PC-3 (cell line): ENCODE measurements around the gene TSPAN32. TPM values are rescaled to one million over a fixed set of nuclear protein-coding genes. Genes with fewer than 3 reads are reported as not detected.

Source experiments
- ATAC-seq: fragments of 200-7000 bp; cut with Tn5 transposase; 2 replicates; pipeline ENCODE4 v1.9.1; 2020; ENCODE audit warnings: mild to moderate bottlenecking, moderate library complexity
- BruUV-seq: library from RNA; stranded (reverse); fragments of 400-500 nt; replicated peaks from 2 replicates; lab custom pipeline; 2021; lab: Mats Ljungman, UMichigan
- CTCF ChIA-PET: fragments of 300-600 bp; sonication (Branson Sonifier 250); formaldehyde crosslinking; loops from one replicate; lab custom pipeline; 2022; ENCODE audit warnings: antibody characterized with exemption; lab: Charles Lee
- POLR2A ChIA-PET: fragments of 300-600 bp; sonication (Branson Sonifier 250); formaldehyde crosslinking; loops from one replicate; lab custom pipeline; 2022; ENCODE audit warnings: antibody characterized with exemption; ENCODE audit not compliant: unreplicated experiment; lab: Charles Lee
- DNase-seq: peaks from one replicate; pipeline ENCODE4 v3.0.0-alpha.2; 2015
- H2AFZ ChIP-seq: fragments of 300-600 bp; sonication (generic); 2 replicates; pipeline ENCODE4 v1.6.0; 2016; ENCODE audit warnings: antibody characterized with exemption, low read length
- H3F3A ChIP-seq: fragments of 300-600 bp; sonication (generic); one replicate; pipeline ENCODE4 v1.6.0; 2017; ENCODE audit warnings: antibody characterized with exemption, low read length, control low read depth, mild to moderate bottlenecking; ENCODE audit not compliant: unreplicated experiment
- H3K27ac ChIP-seq: fragments of 300-600 bp; sonication (generic); 2 replicates; pipeline ENCODE4 v1.5.1; 2016; ENCODE audit warnings: mild to moderate bottlenecking, low read length
- H3K27me3 ChIP-seq: fragments of 300-600 bp; sonication (generic); 2 replicates; pipeline ENCODE4 v1.6.1; 2016; ENCODE audit warnings: low read length, mixed read lengths
- H3K36me3 ChIP-seq: fragments of 300-600 bp; sonication (generic); 2 replicates; pipeline ENCODE4 v1.6.1; 2016; ENCODE audit warnings: low read depth, mixed run types, low read length, mixed read lengths
- H3K4me1 ChIP-seq: fragments of 300-600 bp; sonication (generic); 2 replicates; pipeline ENCODE4 v1.5.1; 2016; ENCODE audit warnings: low read length; ENCODE audit not compliant: insufficient read depth
- H3K4me2 ChIP-seq: fragments of 300-600 bp; sonication (generic); 2 replicates; pipeline ENCODE4 v1.6.0; 2016; ENCODE audit warnings: low read length
- H3K4me3 ChIP-seq: fragments of 300-600 bp; sonication (generic); 2 replicates; pipeline ENCODE4 v1.5.1; 2016; ENCODE audit warnings: mild to moderate bottlenecking, low read length, mixed read lengths
- H3K79me2 ChIP-seq: fragments of 300-600 bp; sonication (generic); 2 replicates; pipeline ENCODE4 v1.6.1; 2017; ENCODE audit warnings: low read length, mixed read lengths
- H3K9ac ChIP-seq: fragments of 300-600 bp; sonication (generic); 2 replicates; pipeline ENCODE4 v1.6.0; 2016; ENCODE audit warnings: mild to moderate bottlenecking, low read length
- H3K9me2 ChIP-seq: fragments of 300-600 bp; sonication (generic); replicated peaks from 2 replicates; pipeline ENCODE4 v1.6.1; 2016; ENCODE audit warnings: mixed run types, low read length, mixed read lengths
- H3K9me3 ChIP-seq: fragments of 300-600 bp; sonication (generic); 2 replicates; pipeline ENCODE4 v1.6.1; 2016; ENCODE audit warnings: low read length, mixed read lengths
- H4K20me1 ChIP-seq: fragments of 300-600 bp; sonication (generic); 2 replicates; pipeline ENCODE4 v1.6.1; 2016; ENCODE audit warnings: low read length, mixed read lengths
- CTCF ChIP-seq: fragments of 300-600 bp; sonication (generic); conservative IDR thresholded peaks from 2 replicates; pipeline ENCODE4 v1.5.1; 2017; ENCODE audit warnings: antibody characterized with exemption, low read depth, mild to moderate bottlenecking, low read length
- EZH2 ChIP-seq: fragments of 300-600 bp; sonication (generic); IDR thresholded peaks from one replicate; pipeline ENCODE4 v1.6.1; 2017; ENCODE audit warnings: antibody characterized with exemption, mild to moderate bottlenecking, low read length; ENCODE audit not compliant: unreplicated experiment
- EZH2phosphoT487 ChIP-seq: fragments of 300-600 bp; sonication (generic); IDR thresholded peaks from 2 replicates; pipeline ENCODE4 v1.6.1; 2018; ENCODE audit warnings: mild to moderate bottlenecking, antibody characterized with exemption, low read length, borderline replicate concordance
- intact Hi-C: fragments of 100-400 bp; cut with micrococcal nuclease; formaldehyde crosslinking; loops from 2 replicates; pipeline ENCODE4 v1.9.0; 2023
- total RNA-seq: library from RNA; depleted of rRNA; stranded (reverse); fragments of >200 nt; gene quantifications from 2 replicates; pipeline ENCODE4 v1.2.3, GENCODE V29; 2014

Gene TSPAN32
- total RNA-seq, 1 experiment from 2014 or later: not detected

- no peaks in the 10 kb centered on the region for H3K79me2 ChIP-seq
- no peak overlapping the region for H3K4me2 ChIP-seq
- no peaks in the 10 kb centered on the region for H4K20me1 ChIP-seq
- DNase-seq (no peak), ATAC-seq (no peak)
- no peaks in the 10 kb centered on the region for H3K27me3 ChIP-seq
- no peak overlapping the region for H3K4me3 ChIP-seq
- intact Hi-C loops: no loop called here
- no peaks in the 10 kb centered on the region for H3K36me3 ChIP-seq
- no peak for TF ChIP-seq CTCF
- TF ChIP-seq EZH2phosphoT487: no peak
- no peak for TF ChIP-seq EZH2
- no peak overlapping the region for H2AFZ ChIP-seq
- CTCF ChIA-PET: interaction anchor here (0.6 to 0.8 kb wide), 2 partner anchors 114 to 153 kb away, joined by 3 read pairs; no protein-coding TSS in a partner anchor
- H3K9ac ChIP-seq: no peak overlapping the region
- POLR2A ChIA-PET: no interaction called here
- no peak overlapping the region for H3K27ac ChIP-seq
- no peaks in the 10 kb centered on the region for H3K9me2 ChIP-seq
- BruUV-seq: no TSS peak
- H3K4me1 ChIP-seq: no peaks in the 10 kb centered on the region
- no peaks in the 10 kb centered on the region for H3K9me3 ChIP-seq
- H3F3A ChIP-seq: no peaks in the 10 kb centered on the region
These were observed 1.2 kb downstream of the TSPAN32 start for GRCh38 chr11:2302896-2303626.

GRCh38 chr11:2303627-2304505 lies 2.1 kb downstream of the TSPAN32 start:
- Histone ChIP-seq H2AFZ (no peak overlapping the region), H3K9me3 (no peaks in the 10 kb centered on the region), H4K20me1 (no peaks in the 10 kb centered on the region), H3K9me2 (no peaks in the 10 kb centered on the region), H3K9ac (no peak overlapping the region), H3K79me2 (no peaks in the 10 kb centered on the region), H3K27ac (no peak overlapping the region), H3F3A (no peaks in the 10 kb centered on the region), H3K4me2 (no peak overlapping the region), H3K27me3 (no peaks in the 10 kb centered on the region), H3K4me1 (no peaks in the 10 kb centered on the region), H3K36me3 (no peaks in the 10 kb centered on the region), H3K4me3 (no peak overlapping the region)
- TF ChIP-seq EZH2: no peak
- TF ChIP-seq EZH2phosphoT487: no peak
- no peak for TF ChIP-seq CTCF
- ATAC-seq (no peak), DNase-seq (no peak)
- intact Hi-C loops: no loop called here
- ChIA-PET POLR2A (no interaction called here), CTCF (interaction anchor here (0.7 to 2.0 kb wide), 4 partner anchors 116 to 343 kb away, joined by 3 to 44 read pairs (median 6); no protein-coding TSS in a partner anchor)
- no TSS peak for BruUV-seq
